Measurements from ENCODE around the gene ARHGEF16. TPM values are rescaled to one million over a fixed set of nuclear protein-coding genes. Genes with fewer than 3 reads are reported as not detected.

Gene ARHGEF16
- total RNA-seq, 1 experiment from 2014 or later: 25.1 TPM

DNA sequence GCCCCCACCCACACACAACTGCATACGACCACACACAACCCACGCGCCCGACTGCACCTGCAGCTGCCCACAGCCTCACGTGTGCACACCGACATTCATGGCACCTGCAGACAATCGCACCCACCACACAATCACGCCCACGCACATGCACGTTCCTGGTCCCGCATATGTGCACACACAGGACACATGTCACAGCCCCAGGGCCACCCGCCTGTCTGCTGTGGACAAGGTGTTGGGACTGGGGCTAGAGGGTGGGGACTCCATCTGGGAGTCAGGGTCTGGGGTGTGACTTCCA is 56.4 kb downstream of the ARHGEF16 start:
- H3K4me2 ChIP-seq: no peak overlapping the region
- H3K4me3 ChIP-seq: no peak overlapping the region
- H2AFZ ChIP-seq: no peak overlapping the region
- no TSS peak for BruUV-seq (replicated peaks)
- DNase-seq: no peak
- H3K9me3 ChIP-seq (ENCODE audit: insufficient read depth, low read depth): no peaks in the 10 kb centered on the region
- H3K27me3 ChIP-seq (ENCODE audit: insufficient read depth, low read depth): no peaks in the 10 kb centered on the region
- ChIA-PET POLR2A (ENCODE audit: unreplicated experiment) (no interaction called here), CTCF (no interaction called here)
- H3K9me2 ChIP-seq (ENCODE audit: insufficient read depth): no peaks in the 10 kb centered on the region
- peaks cover under 1% of the 10 kb centered on the region for H3K4me1 ChIP-seq (replicated peaks; ENCODE audit: insufficient read depth)
- no peak overlapping the region for H3K27ac ChIP-seq
- H3F3A ChIP-seq (ENCODE audit: insufficient read depth, low read depth): no peaks in the 10 kb centered on the region; the same call in 1 of the 2 replicates
- no peak for TF ChIP-seq EZH2 (IDR thresholded peaks at IDR 0.05; ENCODE audit: low read depth)
- TF ChIP-seq, protein P1, sequence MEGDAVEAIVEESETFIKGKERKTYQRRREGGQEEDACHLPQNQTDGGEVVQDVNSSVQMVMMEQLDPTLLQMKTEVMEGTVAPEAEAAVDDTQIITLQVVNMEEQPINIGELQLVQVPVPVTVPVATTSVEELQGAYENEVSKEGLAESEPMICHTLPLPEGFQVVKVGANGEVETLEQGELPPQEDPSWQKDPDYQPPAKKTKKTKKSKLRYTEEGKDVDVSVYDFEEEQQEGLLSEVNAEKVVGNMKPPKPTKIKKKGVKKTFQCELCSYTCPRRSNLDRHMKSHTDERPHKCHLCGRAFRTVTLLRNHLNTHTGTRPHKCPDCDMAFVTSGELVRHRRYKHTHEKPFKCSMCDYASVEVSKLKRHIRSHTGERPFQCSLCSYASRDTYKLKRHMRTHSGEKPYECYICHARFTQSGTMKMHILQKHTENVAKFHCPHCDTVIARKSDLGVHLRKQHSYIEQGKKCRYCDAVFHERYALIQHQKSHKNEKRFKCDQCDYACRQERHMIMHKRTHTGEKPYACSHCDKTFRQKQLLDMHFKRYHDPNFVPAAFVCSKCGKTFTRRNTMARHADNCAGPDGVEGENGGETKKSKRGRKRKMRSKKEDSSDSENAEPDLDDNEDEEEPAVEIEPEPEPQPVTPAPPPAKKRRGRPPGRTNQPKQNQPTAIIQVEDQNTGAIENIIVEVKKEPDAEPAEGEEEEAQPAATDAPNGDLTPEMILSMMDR (conservative IDR thresholded peaks at IDR 0.05): no peak
- no peaks in the 10 kb centered on the region for H3K36me3 ChIP-seq (ENCODE audit: low read depth)
- intact Hi-C loops (cut with micrococcal nuclease; ENCODE audit: unreplicated experiment): no loop called here
- H3K79me2 ChIP-seq (ENCODE audit: low read depth): no peaks in the 10 kb centered on the region
- H4K20me1 ChIP-seq (ENCODE audit: insufficient read depth): peaks cover 3% of the 10 kb centered on the region

DNA sequence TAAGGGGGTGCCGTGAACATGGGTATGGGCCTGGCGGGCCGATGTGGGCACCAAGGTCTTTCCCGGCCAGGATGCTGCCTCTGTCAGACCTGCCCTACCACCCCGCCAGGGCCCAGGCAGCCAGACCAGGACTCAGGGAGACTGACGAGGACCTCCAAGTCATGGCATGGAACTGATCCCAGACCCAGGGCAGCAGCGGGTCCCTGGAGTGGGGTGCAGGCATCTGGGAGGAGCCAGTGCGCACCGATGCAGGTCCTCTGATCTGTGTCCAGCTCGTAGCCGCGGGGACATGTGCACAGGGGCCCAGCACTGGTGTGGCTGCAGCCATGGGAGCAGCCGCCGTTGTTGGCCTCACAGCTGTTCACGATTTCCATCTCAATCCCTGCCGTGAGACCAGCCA is 56.8 kb downstream of the ARHGEF16 start:
- CTCF ChIA-PET: no interaction called here
- BruUV-seq (replicated peaks): no TSS peak
- H3K27me3 ChIP-seq (ENCODE audit: insufficient read depth, low read depth): no peaks in the 10 kb centered on the region
- TF ChIP-seq, protein P1 (conservative IDR thresholded peaks at IDR 0.05): no peak
- TF ChIP-seq EZH2 (IDR thresholded peaks at IDR 0.05; ENCODE audit: low read depth): no peak
- no peak for DNase-seq
- intact Hi-C loops (cut with micrococcal nuclease; ENCODE audit: unreplicated experiment): no loop called here
- H3K27ac ChIP-seq: no peak overlapping the region
- H3K79me2 ChIP-seq (ENCODE audit: low read depth): no peaks in the 10 kb centered on the region
- no peaks in the 10 kb centered on the region for H3K36me3 ChIP-seq (ENCODE audit: low read depth)
- no peaks in the 10 kb centered on the region; the same call in 1 of the 2 replicates for H3F3A ChIP-seq (ENCODE audit: insufficient read depth, low read depth)
- no peak overlapping the region for H2AFZ ChIP-seq
- no peaks in the 10 kb centered on the region; the same call in 1 of the 2 replicates for H3K4me1 ChIP-seq (replicated peaks; ENCODE audit: insufficient read depth)
- H3K9me3 ChIP-seq (ENCODE audit: insufficient read depth, low read depth): no peaks in the 10 kb centered on the region
- no peaks in the 10 kb centered on the region for H3K9me2 ChIP-seq (ENCODE audit: insufficient read depth)
- H3K4me2 ChIP-seq: no peak overlapping the region
- POLR2A ChIA-PET (ENCODE audit: unreplicated experiment): no interaction called here
- peaks cover 3% of the 10 kb centered on the region for H4K20me1 ChIP-seq (ENCODE audit: insufficient read depth)
- H3K4me3 ChIP-seq: no peak overlapping the region

DNA sequence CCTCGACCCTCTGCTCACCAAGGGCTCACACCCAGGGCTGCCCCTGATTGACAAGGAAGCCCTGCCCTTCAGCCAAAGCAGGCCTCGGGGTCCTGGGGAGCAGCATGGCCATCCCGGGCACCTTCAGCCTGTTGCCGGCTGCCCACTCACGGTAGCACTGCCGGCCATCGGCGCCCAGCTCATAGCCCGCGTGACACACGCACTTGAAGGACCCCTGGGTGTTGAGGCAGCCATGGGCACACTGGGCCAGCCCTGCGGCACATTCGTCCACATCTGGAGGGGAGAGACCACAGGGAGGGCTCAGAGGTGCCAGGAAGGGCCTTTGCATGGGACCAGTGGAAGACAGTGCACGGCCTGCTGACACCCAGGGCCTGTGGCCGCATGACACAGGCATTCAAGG is 57.4 kb downstream of the ARHGEF16 start:
- CTCF ChIA-PET: no interaction called here
- Histone ChIP-seq H3K9me3 (ENCODE audit: insufficient read depth, low read depth) (no peaks in the 10 kb centered on the region), H3K4me3 (no peak overlapping the region), H3K9me2 (ENCODE audit: insufficient read depth) (no peaks in the 10 kb centered on the region), H3K4me1 (replicated peaks; ENCODE audit: insufficient read depth) (no peaks in the 10 kb centered on the region; the same call in 1 of the 2 replicates), H3K79me2 (ENCODE audit: low read depth) (no peaks in the 10 kb centered on the region), H3F3A (ENCODE audit: insufficient read depth, low read depth) (no peaks in the 10 kb centered on the region; the same call in 1 of the 2 replicates), H2AFZ (no peak overlapping the region), H3K27me3 (ENCODE audit: insufficient read depth, low read depth) (no peaks in the 10 kb centered on the region), H3K4me2 (no peak overlapping the region), H3K36me3 (ENCODE audit: low read depth) (no peaks in the 10 kb centered on the region), H3K27ac (no peak overlapping the region), H4K20me1 (ENCODE audit: insufficient read depth) (peaks cover 3% of the 10 kb centered on the region)
- TF ChIP-seq, protein P1 (conservative IDR thresholded peaks at IDR 0.05): no peak
- no peak for TF ChIP-seq EZH2 (IDR thresholded peaks at IDR 0.05; ENCODE audit: low read depth)
- no peak for DNase-seq
- POLR2A ChIA-PET (ENCODE audit: unreplicated experiment): no interaction called here
- BruUV-seq (replicated peaks): no TSS peak
- intact Hi-C loops (cut with micrococcal nuclease; ENCODE audit: unreplicated experiment): no loop called here

Data from PC-9 (cell line).